HG03354 (cell line): ENCODE measurements around the gene CHST11.

Experiments used
- ATAC-seq: cut with Tn5 transposase; IDR thresholded peaks from one replicate; pipeline ENCODE4 v1.9.1; 2021; ENCODE audit warnings: mild to moderate bottlenecking; ENCODE audit not compliant: unreplicated experiment, poor library complexity, severe bottlenecking

CHST11 gene

DNA sequence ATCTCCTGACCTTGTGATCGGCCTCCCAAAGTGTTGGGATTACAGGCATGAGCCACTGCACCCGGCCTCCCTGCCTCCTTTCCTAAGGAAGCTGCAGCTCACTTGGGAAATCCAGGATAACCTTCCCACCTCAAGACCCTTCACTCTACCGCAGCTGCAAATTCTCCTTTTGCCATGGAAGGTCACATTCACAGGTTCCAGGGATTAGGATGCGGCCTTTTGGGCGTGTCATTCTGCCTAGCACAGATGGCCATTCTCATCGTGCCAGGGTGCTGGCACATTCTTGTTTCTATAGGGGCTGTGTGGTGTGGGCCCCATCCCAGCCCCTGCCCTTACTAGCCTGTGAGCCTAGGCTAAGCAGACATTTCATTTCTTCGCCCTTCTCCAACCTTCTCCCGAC, 219.9 kb downstream of the CHST11 start:
- ATAC-seq = no peak

DNA sequence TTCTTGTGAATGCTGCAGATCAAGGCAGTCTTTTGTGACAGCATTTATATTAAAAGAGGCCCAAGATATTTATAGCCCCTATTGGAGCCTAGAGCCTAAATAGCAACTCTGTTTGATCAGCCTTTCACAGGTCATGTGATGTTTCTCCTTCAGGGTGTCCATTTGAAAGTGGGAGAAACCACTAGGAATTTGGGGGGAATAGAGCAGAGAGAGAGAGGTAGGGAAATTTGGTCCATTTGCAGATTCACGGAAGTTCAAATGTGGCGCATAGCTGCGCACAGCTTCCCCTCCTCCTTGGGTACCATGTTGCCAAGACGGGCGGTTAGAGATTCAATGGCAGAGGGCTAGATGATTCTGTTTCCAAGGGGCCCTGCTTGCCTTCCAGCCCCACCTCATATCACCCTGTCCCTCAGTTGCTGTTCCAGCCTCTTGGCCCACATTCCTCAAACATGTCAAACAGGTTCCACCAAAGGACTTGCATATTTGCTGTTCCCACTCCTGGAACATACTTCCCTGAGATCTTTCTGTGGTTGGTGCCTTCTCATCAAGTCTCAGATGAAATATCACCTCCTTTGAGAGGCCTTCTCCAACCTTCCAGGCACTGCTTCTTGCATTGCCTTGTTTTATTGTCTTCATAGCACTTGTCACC, 220.8 kb downstream of the CHST11 start:
- ATAC-seq = no peak

DNA sequence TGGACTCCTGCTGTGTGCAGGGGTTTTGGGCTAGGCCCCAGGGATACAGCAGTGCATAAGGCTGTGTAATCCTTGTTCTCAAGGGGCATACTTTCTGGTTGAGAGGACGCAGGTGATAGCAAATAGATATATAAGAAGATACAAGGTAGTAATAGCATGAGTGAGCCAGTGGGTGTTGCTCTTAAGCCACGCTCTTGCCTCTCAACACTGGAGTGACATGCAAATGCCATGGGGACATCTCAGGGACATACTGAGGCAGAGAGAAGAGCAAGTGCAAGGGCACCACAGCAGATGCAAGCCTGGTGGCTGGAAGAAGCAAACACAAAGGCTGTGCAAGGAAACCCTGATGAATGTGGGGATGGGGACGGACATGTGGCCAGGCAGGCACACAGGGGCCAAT, 223.3 kb downstream of the CHST11 start:
- ATAC-seq = peak; percentile 62

DNA sequence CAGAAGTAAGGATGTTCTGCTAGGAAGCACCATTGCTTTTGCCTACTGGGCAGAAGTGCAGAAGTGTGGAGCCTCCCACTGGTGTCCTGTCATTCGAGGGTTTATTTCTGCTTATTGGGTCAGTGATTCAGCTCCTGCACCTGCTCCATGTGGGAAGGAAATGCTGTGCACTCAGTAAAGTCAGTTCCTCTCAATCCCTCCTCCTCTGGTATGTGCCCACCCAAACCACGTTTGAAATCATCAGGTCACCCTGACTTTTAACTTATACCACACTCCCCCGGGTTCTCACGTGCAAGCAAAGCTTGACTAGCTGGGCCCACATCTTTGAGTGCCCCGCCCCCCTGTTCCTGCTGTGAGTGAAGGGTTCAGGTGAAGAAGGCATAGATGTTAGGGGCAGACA, 223.7 kb downstream of the CHST11 start:
- no peak for ATAC-seq

DNA sequence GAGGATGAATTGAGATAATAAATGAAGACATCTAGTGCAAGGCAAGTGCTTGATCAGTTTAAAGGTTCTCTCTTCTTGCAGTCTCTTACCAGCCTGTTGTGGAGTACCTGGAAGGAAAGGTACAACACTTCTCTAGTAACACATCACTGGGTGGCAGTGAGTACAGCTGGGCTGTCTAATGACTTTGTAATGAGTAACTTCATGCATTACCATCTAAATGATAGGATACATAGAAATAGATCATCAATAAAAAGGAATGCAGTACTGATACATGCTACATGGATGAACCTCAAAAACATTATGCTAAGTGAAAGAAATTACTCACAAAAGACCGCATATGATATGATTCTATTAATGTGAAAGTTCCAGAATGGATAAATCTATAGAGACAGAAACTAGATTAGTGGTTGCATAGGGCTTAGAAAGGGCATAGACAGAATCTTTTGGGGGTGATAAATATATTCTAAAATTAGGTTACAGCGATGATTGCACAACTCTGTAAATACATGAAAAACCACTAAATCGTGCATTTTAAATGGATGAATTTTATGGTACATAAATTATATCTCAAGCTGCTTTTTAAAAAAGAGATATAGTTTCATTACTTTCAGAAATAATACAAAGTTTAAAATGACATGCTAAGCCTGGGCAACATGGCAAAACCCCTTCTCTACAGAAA, 224.4 kb downstream of the CHST11 start:
- ATAC-seq = no peak

DNA sequence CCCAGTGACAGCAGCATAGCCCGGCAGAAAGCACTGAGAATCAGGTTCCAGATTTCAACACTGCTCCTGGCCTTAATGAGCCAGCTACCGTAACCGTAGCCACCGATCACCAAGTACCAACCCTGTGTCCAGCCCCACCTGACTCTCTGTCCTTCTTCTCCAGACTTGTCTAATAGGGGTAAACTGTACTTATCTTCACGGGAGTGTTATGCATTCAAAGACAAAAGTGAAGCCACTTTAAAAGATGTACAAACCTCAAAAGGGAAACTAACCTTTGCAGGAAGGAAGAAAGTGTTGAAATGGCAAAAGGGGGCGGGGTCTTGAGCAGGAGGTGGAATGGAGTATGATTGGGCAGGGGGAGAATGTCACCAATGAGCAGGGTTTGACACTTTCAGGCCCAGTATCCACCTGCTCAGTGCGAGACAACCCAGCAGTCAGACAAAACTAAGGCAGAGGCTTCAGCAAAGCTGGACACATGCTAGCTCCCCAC, 226.1 kb downstream of the CHST11 start:
- peak; percentile 67 for ATAC-seq

DNA sequence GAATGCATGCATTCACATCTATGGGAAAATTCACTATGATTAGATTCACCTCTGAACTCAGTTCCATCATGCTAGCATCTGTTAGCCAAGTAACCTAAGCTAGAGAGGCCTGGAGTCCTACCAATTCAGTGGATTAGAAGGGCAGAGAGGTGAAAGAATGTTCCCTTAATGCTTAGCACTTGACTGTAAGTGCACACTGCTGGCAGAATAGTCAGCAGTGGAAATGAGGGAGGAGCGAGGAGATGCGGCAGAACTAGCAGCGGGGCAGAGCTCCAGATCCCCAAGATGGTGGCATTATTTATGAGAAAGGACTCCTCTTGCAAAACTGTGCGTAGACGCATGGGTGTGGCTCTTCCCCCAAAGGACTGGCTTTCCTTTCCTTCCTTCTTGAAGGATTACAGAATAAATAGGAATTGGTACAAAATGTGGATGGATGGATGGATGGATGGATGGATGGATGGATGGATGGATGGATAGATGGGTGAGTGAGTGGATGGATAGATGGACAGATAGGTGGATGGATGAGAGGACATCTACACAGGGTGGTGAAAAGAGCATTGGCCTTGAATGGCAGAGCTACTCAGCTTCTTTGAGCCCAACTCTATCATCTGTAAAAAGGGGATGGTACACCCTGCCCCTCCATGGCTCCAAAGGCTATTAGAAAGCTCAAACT, 227.2 kb downstream of the CHST11 start:
- no peak for ATAC-seq

DNA sequence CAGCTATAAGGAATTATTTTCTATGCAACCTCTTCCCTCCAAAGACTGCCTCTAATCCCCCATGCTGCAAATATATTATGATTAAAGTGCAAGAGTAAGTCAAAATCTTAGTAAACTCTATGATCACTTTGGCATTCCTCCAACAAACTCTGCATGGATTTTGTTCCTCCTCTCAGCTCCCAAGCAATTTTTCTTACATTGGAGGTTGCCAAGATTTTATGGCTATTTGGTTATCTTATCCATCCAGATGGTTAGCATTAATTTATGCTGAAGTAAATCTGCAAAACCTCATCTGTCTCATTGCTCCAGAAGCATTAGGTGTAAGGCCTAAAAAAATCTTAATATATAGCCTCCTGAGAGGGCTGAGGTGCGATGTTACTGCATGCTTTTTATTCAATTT, 228.1 kb downstream of the CHST11 start:
- no peak for ATAC-seq

DNA sequence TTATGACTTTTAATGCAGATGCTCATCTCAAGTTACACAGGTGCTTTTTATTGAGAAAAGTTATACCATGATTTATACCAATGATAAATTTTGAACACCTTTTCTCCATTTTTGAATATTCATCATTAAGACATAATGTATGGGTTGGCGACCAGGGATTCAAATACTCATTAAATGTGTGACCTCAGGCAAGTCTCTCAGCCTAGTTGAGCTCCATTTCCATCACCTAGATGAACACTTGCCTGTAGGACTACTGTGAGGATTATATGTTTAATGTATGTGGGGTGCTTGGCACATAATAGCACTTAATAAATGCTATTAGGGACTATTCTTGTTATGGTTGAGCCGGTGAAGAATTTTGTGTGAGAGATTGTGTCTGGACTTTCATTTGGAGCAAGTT, 228.6 kb downstream of the CHST11 start:
- no peak for ATAC-seq

DNA sequence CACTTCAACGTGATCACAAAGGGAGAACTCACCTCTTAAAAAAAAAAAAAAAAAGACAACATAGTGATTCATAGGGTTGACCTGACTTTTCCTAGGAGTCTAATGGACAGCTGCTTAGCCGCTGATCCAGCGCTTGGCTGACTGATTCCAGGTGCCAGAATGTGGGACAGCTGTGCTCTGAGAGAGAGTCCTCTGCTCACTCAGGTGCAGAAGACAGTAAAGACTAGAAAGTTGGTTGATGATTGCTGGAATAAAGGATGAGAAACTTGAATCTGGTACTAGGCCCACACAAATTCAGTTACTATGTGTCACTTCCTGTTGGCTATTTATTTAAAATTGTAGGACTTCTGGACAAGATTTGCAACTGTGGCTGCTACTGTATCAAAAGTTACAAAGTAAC, 229.4 kb downstream of the CHST11 start:
- peak; percentile 46 for ATAC-seq

DNA sequence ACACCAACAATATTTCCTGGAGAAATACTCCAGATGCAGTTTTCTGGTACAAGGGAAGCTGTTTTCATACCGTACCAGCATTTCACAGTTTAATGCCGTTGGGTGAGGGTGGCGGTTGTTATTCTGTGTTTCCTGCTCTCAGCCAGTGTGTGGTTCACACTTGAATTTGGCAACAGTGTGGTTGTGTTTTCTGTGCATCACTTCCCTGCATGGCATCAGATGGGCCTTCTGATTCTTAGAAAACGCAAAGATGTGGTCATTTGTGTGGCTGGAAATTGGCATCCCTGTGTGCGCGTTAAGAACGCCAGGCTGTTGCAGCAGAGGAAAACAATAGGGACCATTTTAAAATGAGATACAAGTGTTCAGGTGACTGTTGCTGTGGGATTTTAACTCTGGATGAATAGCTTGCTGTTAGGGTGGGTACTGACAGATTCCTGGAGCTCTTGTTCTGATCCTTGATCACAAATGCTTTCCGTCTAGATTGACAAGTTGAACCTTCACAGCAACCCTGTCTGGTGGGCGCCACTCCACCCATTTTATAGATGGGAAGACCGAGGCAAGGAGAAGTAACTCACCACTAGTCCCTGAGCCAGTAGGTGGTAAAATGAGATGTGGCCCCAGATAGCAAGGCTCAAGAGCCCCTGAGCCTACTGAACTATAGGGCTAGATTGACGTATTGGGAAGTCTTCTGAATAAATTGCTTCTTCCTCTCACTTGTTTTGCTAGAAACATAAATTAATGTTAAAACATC, 231.2 kb downstream of the CHST11 start:
- ATAC-seq = no peak

DNA sequence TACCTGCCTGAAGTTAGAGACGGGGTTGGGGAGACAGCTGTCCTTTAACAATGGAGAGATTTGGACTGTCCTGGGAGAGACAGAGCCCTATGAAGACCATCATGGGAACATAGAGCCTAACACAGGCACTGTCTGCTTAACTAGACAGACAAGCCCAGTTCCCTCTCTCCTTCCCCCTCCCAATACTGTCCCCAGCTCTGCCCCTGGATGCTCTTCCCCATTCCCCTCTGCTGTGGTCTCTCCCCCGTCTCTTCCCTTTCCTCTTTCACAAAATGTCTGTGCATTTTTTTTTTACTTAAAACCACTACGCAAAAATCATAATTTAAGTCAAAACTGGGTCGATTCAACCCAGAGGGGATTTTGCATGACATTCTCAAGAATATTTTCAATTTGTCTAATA, 232.9 kb downstream of the CHST11 start:
- no peak for ATAC-seq

DNA sequence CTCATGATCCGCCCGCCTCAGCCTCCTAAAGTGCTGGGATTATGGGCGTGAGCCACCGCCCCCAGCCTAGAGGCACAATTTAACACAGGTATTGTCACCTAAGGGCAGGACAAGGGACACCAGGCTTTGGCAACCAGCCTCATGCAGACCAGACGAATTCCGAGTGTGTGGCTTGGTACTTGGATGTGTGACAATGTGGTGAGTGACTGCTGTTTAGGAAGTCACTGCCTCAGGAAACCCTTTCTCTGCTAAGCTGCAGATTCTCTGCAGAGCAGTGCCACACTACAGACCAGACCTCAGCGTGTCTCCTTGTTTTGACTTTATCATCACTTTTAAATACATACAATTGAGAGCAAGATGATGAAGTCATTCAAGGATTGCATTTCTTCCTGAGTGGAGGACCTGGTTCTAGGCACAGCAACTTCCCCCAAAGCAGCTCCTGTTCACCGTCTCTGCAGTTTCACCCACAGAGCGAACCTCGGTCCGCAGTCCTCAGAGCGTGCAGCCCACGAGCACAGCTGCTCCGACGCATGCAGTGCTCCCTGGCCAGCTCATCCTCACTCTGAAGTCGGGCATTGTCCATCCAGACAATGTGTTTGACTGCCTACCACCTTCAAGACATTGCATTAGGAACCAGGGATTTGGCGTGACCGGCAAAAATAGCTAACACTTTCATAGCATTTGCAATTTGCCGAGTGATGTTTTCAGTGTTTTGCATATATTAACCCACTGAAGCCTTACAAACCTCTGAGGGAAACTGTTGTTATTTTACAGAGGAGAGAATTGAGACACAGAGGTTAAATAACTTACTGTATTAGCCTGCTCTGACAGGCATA, 235.2 kb downstream of the CHST11 start:
- ATAC-seq = peak; percentile 56

DNA sequence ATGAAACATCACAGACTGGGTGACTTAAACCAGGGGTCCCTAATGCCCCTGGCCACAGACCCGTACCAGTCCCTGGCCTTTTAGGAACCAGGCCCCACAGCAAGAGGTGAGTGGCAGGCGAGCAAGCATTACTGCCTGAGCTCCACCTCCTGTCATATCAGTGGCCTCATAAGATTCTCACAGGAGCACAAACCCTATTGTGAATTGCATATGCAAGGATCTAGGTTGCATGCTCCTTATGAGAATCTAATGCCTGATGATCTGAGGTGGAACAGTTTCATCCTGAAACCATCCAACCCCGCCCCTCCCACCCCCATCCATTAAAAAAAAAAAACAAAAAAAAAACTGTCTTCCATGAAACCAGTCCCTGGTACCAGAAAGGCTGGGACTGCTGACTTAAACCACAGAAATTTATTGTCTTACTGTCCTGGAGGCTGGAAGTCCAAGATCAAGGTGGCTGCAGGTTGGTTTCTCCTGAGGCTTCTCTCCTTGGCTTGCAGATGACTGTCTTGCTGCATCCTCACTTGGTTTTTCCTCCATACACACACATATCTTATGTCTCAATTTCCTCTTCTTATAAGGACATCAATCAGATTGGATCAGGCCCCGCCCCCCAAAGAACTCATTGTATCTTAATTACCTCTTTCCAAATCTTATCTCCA, 235.9 kb downstream of the CHST11 start:
- no peak for ATAC-seq

DNA sequence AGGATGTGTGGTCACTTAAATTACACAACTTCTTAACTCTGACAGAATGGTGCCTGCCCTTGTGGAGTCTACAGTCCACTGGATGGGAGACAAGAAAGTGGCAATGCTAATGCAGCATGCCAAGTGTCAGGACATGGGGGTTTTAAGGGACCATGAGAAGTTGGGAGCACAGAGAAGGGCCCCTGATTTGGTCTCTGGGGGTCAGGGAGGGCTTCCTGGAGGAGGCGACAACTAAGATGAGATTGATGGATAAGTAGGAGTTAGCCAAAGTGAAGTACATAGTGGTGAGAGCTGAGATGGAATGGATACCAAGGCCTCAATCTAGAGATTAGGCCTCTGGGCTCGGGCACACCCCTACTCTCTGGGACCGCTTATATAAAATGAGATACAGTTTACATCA, 236.7 kb downstream of the CHST11 start:
- no peak for ATAC-seq

DNA sequence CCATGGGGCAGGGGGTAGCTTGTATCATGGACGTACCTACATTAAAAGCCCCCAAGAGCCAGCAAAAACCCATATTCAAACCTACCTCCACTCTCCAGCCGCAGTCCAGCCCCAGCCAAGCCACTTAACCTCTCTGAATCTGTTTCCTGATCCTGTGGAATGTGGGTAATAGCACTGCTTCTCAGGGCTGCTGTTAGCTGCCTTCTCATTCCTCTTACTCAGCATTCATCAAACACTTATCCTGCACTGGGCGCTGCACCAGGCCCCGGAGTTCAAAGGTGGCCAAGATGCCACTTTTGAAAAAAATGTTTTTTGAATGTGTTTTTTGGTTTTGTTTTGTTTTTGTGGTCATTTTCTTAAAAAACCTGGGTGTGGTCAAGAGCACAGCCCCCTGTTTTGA, 237.4 kb downstream of the CHST11 start:
- ATAC-seq = no peak

DNA sequence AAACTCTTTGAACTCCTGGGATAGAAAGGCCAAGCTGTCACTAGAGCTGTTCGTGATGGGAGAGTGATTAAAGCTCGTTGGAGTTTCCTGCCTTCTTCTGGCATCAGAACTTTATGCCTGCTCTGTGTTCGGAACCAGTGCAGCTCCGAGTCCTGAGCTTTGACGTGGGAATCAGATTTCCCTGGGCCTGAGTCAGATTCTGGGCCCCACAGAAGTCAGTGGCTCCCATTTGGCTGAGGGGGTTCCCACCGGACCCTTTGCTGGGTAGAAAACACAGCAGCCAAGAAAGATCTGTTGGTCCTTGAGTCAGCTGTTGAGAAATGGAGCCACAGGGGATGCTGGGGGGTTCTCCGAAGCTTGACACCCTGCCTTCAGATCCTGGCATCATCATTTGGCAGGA, 238.0 kb downstream of the CHST11 start:
- no peak for ATAC-seq

DNA sequence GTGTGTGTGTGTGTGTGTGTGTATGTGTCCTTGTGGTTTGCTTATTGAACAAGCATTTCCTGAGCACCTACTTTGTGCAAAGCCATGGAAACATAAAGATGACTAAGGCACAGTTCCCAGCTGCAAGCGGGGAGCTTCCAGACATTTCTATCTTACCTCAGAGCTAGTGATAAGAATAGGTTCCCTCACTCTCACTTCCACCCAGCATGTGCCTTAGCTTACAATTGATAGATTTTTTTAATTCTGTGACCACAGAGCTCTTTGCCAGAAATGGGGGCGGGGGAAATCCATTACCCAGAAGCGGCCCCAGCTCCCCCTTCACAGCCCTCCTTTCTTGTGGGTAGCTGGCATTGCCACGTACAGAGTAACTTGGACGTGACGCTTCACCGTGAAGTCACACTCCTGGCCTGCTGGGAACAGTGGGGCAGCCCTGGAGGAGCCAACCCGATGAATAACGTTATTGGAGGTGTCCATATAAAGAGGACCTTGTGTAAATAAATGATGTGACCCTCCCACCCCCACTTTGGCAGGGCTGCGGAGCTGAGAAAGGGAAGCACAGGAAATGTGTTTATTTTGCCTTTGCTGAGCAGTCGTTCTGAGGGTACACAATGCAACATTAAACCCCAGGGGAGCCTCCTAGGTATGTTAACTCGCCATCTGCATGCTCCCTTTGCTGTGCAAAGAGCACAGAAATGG, 238.9 kb downstream of the CHST11 start:
- ATAC-seq = peak; percentile 46
